B cell (primary cell): ENCODE measurements around the gene LUC7L. TPM values are rescaled to one million over a fixed set of nuclear protein-coding genes. Genes with fewer than 3 reads are reported as not detected.
"Not testable (repeated sequence)": the region's sequence is repeated elsewhere in the genome, so short reads cannot be mapped to it uniquely, and the experiment has no call there.

Experiments used
- ATAC-seq: fragments of 200-7000 bp; cut with Tn5 transposase; one replicate; pipeline ENCODE4 v1.10.0; 2021; ENCODE audit warnings: low read depth, mild to moderate bottlenecking, moderate number of reproducible peaks, moderate library complexity
- CTCF ChIA-PET: fragments of 350-600 bp; sonication (Branson Sonifier 250); formaldehyde crosslinking; loops from one replicate; lab custom pipeline; 2021; ENCODE audit warnings: antibody characterized with exemption, inconsistent platforms; lab: Charles Lee
- POLR2A ChIA-PET: fragments of 350-600 bp; sonication (Branson Sonifier 250); formaldehyde crosslinking; loops from one replicate; lab custom pipeline; 2021; ENCODE audit warnings: antibody characterized with exemption; lab: Charles Lee
- DNase-seq: peaks from one replicate; pipeline ENCODE4 v3.0.0; 2013
- H2AFZ ChIP-seq: 2 replicates; pipeline ENCODE4 v1.6.1; 2012; ENCODE audit warnings: mild to moderate bottlenecking, low read depth, low read length; ENCODE audit not compliant: insufficient read depth, poor library complexity, severe bottlenecking
- H3K27ac ChIP-seq, 2 donors: 1 replicate in 1 of 2; 2 replicates in 1 of 2; pipeline ENCODE4 v1.5.1; 2012 to 2013; ENCODE audit warnings: low read length in 2 of 2, mild to moderate bottlenecking in 2 of 2, moderate library complexity in 1 of 2
- H3K27me3 ChIP-seq, 4 experiments: fragments of 200-600 bp in 1 of 4; sonication (generic) in 1 of 4; replicated peaks in 1 of 4; 1 replicate in 2 of 4; 2 replicates in 2 of 4; pipeline versions ENCODE4 v1.6.1 to v1.7.0; 2013 to 2016; ENCODE audit warnings: low read length in 3 of 4, mild to moderate bottlenecking in 2 of 4, mixed read lengths in 1 of 4, moderate library complexity in 1 of 4; ENCODE audit not compliant: insufficient read depth in 4 of 4, control insufficient read depth in 3 of 4; ENCODE audit errors: control extremely low read depth in 1 of 4
- H3K36me3 ChIP-seq, 2 experiments: replicated peaks in 1 of 2; 1 replicate in 1 of 2; 2 replicates in 1 of 2; pipeline versions ENCODE4 v1.6.1 to v1.7.1; 2013; ENCODE audit warnings: low read length in 1 of 2; ENCODE audit not compliant: insufficient read depth in 2 of 2, control insufficient read depth in 1 of 2; ENCODE audit errors: control extremely low read depth in 1 of 2, extremely low read depth in 1 of 2
- H3K4me1 ChIP-seq, 2 donors: fragments of 200-600 bp in 1 of 2; sonication (generic) in 1 of 2; 1 replicate in 1 of 2; 2 replicates in 1 of 2; pipeline versions ENCODE4 v1.5.1 to v1.6.1; 2013 to 2017; ENCODE audit warnings: low read length in 2 of 2; ENCODE audit not compliant: control insufficient read depth in 2 of 2, insufficient read depth in 2 of 2
- H3K4me2 ChIP-seq: replicated peaks from 2 replicates; pipeline ENCODE3; 2012; ENCODE audit warnings: mild to moderate bottlenecking, low read depth, low read length; ENCODE audit not compliant: poor library complexity, severe bottlenecking
- H3K4me3 ChIP-seq, 5 experiments: fragments of 200-600 bp in 1 of 5; sonication (generic) in 1 of 5; 1 replicate in 3 of 5; 2 replicates in 2 of 5; pipeline versions ENCODE4 v1.5.1 to v1.7.0; 2011 to 2016; ENCODE audit warnings: low read length in 4 of 5, mild to moderate bottlenecking in 4 of 5, low read depth in 2 of 5, control low read depth in 1 of 5, moderate library complexity in 1 of 5; ENCODE audit not compliant: insufficient read depth in 1 of 5; ENCODE audit errors: control extremely low read depth in 1 of 5, extremely low read depth in 1 of 5
- H3K79me2 ChIP-seq: fragments of 200-600 bp; sonication (generic); one replicate; pipeline ENCODE4 v1.6.0; 2016; ENCODE audit warnings: low read length; ENCODE audit not compliant: control insufficient read depth, insufficient read depth
- H3K9ac ChIP-seq: fragments of 200-600 bp; sonication (generic); 2 replicates; pipeline ENCODE4 v1.6.1; 2017; ENCODE audit warnings: mild to moderate bottlenecking, low read length, moderate library complexity
- H3K9me3 ChIP-seq, 3 donors: one replicate each; pipeline versions ENCODE4 v1.6.1 to v1.7.1; 2013; ENCODE audit warnings: low read length in 2 of 3; ENCODE audit not compliant: control insufficient read depth in 2 of 3, insufficient read depth in 1 of 3; ENCODE audit errors: control extremely low read depth in 1 of 3
- H4K20me1 ChIP-seq: 2 replicates; pipeline ENCODE4 v1.6.0; 2012; ENCODE audit warnings: mild to moderate bottlenecking, low read length; ENCODE audit not compliant: insufficient read depth, control insufficient read depth, poor library complexity, severe bottlenecking
- H3K27ac Mint-ChIP-seq: one replicate; pipeline ENCODE4 v1.8.0; 2021; ENCODE audit warnings: mixed read lengths
- H3K27me3 Mint-ChIP-seq: one replicate; pipeline ENCODE4 v1.8.0; 2021; ENCODE audit warnings: mixed read lengths
- H3K4me1 Mint-ChIP-seq: one replicate; pipeline ENCODE4 v1.8.0; 2021; ENCODE audit warnings: mixed read lengths
- H3K4me3 Mint-ChIP-seq: one replicate; pipeline ENCODE4 v1.8.0; 2021; ENCODE audit warnings: mixed read lengths
- H3K9me3 Mint-ChIP-seq: one replicate; pipeline ENCODE4 v1.8.0; 2022; ENCODE audit warnings: mixed read lengths; ENCODE audit not compliant: insufficient read depth
- EZH2 ChIP-seq: IDR thresholded peaks from 2 replicates; pipeline ENCODE4 v1.6.1; 2012; ENCODE audit warnings: borderline replicate concordance, low read depth, mild to moderate bottlenecking, moderate library complexity, low read length; ENCODE audit not compliant: insufficient read depth, poor library complexity, severe bottlenecking
- WGBS: methylation state at CpG from one replicate; pipeline ENCODE4 v1.1.5; 2013; ENCODE audit warnings: missing lambda C conversion rate; ENCODE audit not compliant: insufficient coverage; 5-methylcytosine and 5-hydroxymethylcytosine counted together
- intact Hi-C: fragments of 100-400 bp; cut with micrococcal nuclease; formaldehyde crosslinking; loops from one replicate; pipeline ENCODE4 v1.10.0; 2022
- polyA plus RNA-seq: library from polyadenylated mRNA; depleted of rRNA; stranded (reverse); fragments of >200 nt; gene quantifications from 2 replicates; pipeline ENCODE4 v1.2.3, GENCODE V29; 2012
- total RNA-seq, 2 donors: library from RNA; stranded (reverse); fragments of 120-200 nt in 1 of 2; gene quantifications; 1 replicate in 1 of 2; 2 replicates in 1 of 2; pipeline versions ENCODE4 v1.2.3 to v1.2.4, GENCODE V29; 2013 to 2022
- TF ChIP-seq, protein P1 (sequence below): fragments of 200-600 bp; IDR thresholded peaks from one replicate; pipeline ENCODE4 v1.8.0; 2022; ENCODE audit warnings: antibody characterized with exemption, mild to moderate bottlenecking

LUC7L gene
- total and polyA plus RNA-seq, 2 donors (not counting 1 experiment from before 2014, with no cell fraction given) = 148 to 181 TPM

DNA sequence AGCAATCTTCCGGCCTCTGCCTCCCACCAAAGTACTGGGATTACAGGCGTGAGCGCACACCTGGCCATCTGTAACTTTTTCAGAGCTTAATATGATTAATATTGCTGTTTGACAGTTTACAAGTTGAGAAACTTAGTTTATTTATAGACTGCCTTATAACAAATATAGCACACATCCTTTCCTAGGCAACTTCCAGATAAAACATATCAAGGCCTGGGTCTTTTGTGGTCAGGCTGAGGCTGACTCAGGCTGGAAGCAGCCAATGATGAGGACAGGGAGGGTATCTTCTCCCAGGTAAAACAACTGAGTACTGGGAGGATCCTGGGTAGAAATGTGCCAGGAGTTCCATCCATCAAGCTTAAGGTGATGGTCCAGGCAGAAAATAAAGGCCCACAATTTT is 16.2 kb downstream of the LUC7L start:
- 100% methylated on average over 1 of the region's 3 CpGs for WGBS
- H3K9me3 Mint-ChIP-seq = no peaks in the 10 kb centered on the region
- no peak for ATAC-seq
- H3K4me2 ChIP-seq = no peak overlapping the region
- DNase-seq = no peak
- no peaks in the 10 kb centered on the region for H3K4me1 Mint-ChIP-seq
- no peak overlapping the region for H3K27ac ChIP-seq
- POLR2A ChIA-PET = no interaction called here
- H3K27me3 Mint-ChIP-seq = no peaks in the 10 kb centered on the region
- H2AFZ ChIP-seq = no peak overlapping the region
- H3K36me3 ChIP-seq = peaks cover 0 to 65% of the 10 kb centered on the region in 2 experiments
- no peak overlapping the region for H3K4me3 ChIP-seq
- no peaks in the 10 kb centered on the region for H3K4me1 ChIP-seq
- H3K27ac Mint-ChIP-seq = no peak overlapping the region
- H4K20me1 ChIP-seq = peaks cover 86% of the 10 kb centered on the region
- H3K9me3 ChIP-seq = no peaks in the 10 kb centered on the region
- no peak overlapping the region for H3K9ac ChIP-seq
- intact Hi-C loops = no loop called here
- no peaks in the 10 kb centered on the region for H3K27me3 ChIP-seq
- H3K4me3 Mint-ChIP-seq = no peak overlapping the region
- peaks cover 85% of the 10 kb centered on the region for H3K79me2 ChIP-seq
- TF ChIP-seq EZH2 = no peak
- TF ChIP-seq, protein P1, sequence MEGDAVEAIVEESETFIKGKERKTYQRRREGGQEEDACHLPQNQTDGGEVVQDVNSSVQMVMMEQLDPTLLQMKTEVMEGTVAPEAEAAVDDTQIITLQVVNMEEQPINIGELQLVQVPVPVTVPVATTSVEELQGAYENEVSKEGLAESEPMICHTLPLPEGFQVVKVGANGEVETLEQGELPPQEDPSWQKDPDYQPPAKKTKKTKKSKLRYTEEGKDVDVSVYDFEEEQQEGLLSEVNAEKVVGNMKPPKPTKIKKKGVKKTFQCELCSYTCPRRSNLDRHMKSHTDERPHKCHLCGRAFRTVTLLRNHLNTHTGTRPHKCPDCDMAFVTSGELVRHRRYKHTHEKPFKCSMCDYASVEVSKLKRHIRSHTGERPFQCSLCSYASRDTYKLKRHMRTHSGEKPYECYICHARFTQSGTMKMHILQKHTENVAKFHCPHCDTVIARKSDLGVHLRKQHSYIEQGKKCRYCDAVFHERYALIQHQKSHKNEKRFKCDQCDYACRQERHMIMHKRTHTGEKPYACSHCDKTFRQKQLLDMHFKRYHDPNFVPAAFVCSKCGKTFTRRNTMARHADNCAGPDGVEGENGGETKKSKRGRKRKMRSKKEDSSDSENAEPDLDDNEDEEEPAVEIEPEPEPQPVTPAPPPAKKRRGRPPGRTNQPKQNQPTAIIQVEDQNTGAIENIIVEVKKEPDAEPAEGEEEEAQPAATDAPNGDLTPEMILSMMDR = no peak
- CTCF ChIA-PET = no interaction called here

DNA sequence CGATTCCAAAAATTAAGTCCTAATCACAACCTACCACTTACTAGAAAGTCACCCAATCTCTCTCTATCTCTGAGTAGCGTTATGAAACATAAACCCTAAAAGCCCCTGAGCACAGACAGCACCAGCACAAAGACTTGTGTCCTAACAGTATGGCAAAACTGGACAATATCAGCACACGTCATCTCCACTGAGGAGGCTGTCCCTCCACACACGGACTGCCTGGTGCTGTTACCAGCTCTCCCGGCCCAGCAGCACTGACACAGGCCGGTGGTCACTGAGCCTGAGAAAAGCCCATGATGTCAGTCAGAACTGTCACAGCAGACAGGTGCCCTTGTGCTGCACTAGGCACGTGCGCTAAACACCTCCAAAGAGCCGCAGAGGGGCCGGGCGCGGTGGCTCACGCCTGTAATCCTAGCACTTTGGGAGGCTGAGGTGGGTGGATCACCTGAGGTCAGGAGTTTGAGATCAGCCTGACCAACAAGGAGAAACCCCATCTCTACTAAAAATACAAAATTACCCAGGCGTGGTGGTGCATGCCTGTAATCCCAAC is 17.5 kb downstream of the LUC7L start:
- H3K4me2 ChIP-seq, H2AFZ ChIP-seq, H3K27me3 ChIP-seq, DNase-seq, H3K27ac Mint-ChIP-seq, H3K4me3 Mint-ChIP-seq, H3K9ac ChIP-seq, H3K27me3 Mint-ChIP-seq, H3K4me1 ChIP-seq, H3K4me1 Mint-ChIP-seq, ATAC-seq, H3K4me3 ChIP-seq, H3K27ac ChIP-seq, H3K9me3 Mint-ChIP-seq, POLR2A ChIA-PET, intact Hi-C loops, H3K9me3 ChIP-seq: not testable (repeated sequence)
- WGBS = 97% methylated on average over 12 of the region's 14 CpGs
- CTCF ChIA-PET = interaction anchor here (1.5 kb wide), 1 partner anchor 150 kb away, joined by 4 read pairs; no protein-coding TSS in a partner anchor
- Histone ChIP-seq H3K79me2 (peaks cover 73% of the 10 kb centered on the region), H3K36me3 (peaks cover 0 to 69% of the 10 kb centered on the region in 2 experiments), H4K20me1 (peaks cover 86% of the 10 kb centered on the region)

DNA sequence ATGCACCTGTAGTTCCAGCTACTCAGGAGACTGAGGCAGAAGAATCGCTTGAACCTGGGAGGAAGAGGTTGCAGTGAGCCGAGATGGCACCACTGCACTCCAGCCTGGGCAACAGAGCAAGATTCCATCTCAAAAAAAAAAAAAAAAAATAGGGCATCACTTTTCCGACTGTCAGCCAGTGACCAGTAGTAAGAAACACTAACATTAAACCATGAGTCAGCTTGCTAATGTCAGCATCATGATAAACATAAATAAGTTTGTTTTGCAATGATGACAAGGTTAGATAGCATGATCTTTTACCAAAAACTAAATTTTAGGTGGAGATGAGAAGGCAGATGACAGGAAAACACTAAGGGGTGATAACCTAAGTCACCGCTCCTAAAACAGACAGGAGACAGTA is 19.9 kb downstream of the LUC7L start:
- CTCF ChIA-PET, H3K27ac Mint-ChIP-seq, H3K9me3 ChIP-seq, H3K4me3 Mint-ChIP-seq, H3K27me3 Mint-ChIP-seq, H3K27ac ChIP-seq, H3K4me2 ChIP-seq, H3K4me3 ChIP-seq, H3K9ac ChIP-seq, H2AFZ ChIP-seq, ATAC-seq, H3K27me3 ChIP-seq, H3K9me3 Mint-ChIP-seq, POLR2A ChIA-PET, H3K4me1 ChIP-seq, intact Hi-C loops, H3K4me1 Mint-ChIP-seq, DNase-seq: not testable (repeated sequence)
- Histone ChIP-seq H3K79me2 (peaks cover 52% of the 10 kb centered on the region), H4K20me1 (peaks cover 68% of the 10 kb centered on the region), H3K36me3 (peaks cover 9 to 76% of the 10 kb centered on the region in 2 experiments)
- 100% methylated on average over 2 of the region's 4 CpGs for WGBS
